HFF-Myc (cell line): ENCODE data around the gene KCNQ2.
A peak's percentile ranks its signal among the peaks of the same experiment; 100 is the strongest.

ENCODE experiments used
- DNase-seq: peaks from one replicate; pipeline ENCODE4 v3.0.0-alpha.2; 2011; ENCODE audit warnings: low read depth; ENCODE audit errors: extremely low read depth
- H3K4me3 ChIP-seq: replicated peaks from 2 replicates; pipeline ENCODE4 v1.5.1; 2011; ENCODE audit warnings: low read depth, mild to moderate bottlenecking, control low read depth, low read length
- CTCF ChIP-seq: IDR thresholded peaks from 2 replicates; pipeline ENCODE4 v1.5.1; 2012; ENCODE audit warnings: mild to moderate bottlenecking, low read depth, low read length, control low read depth; ENCODE audit errors: missing control alignments

Gene KCNQ2

GRCh38 chr20:63446216-63447024, 26.0 kb downstream of the KCNQ2 start:
- TF ChIP-seq CTCF, result no peak
- DNase-seq, result no peak
- no peak overlapping the region for H3K4me3 ChIP-seq

- no peak for TF ChIP-seq CTCF
- DNase-seq, result no peak
- no peak overlapping the region for H3K4me3 ChIP-seq
These were observed 27.2 kb downstream of the KCNQ2 start for GRCh38 chr20:63445075-63445734.

- no peak for TF ChIP-seq CTCF
- H3K4me3 ChIP-seq, result no peak overlapping the region
- DNase-seq, result no peak
These were observed 27.9 kb downstream of the KCNQ2 start for GRCh38 chr20:63444548-63444947.

GRCh38 chr20:63443606-63444395, 28.7 kb downstream of the KCNQ2 start:
- no peak for DNase-seq
- H3K4me3 ChIP-seq, result no peak overlapping the region
- no peak for TF ChIP-seq CTCF

GRCh38 chr20:63442100-63442493, 30.4 kb downstream of the KCNQ2 start:
- no peak for DNase-seq
- no peak overlapping the region for H3K4me3 ChIP-seq
- TF ChIP-seq CTCF, result peak; percentile 26

- H3K4me3 ChIP-seq, result no peak overlapping the region
- TF ChIP-seq CTCF, result no peak
- DNase-seq, result no peak
These were observed 31.0 kb downstream of the KCNQ2 start for GRCh38 chr20:63441136-63442099.
